Keratinocyte (primary cell): ENCODE data around the gene FTO. TPM values are rescaled to one million over a fixed set of nuclear protein-coding genes. Genes with fewer than 3 reads are reported as not detected.

ENCODE experiments used
- DNase-seq: peaks from one replicate; pipeline ENCODE4 v3.0.0-alpha.2; 2011; ENCODE audit warnings: low read depth, missing footprints, low spot score
- FAIRE-seq: peaks from 2 replicates; lab custom pipeline; 2011; peaks lifted over from hg19 to GRCh38; lab: Jason Lieb, UNC
- H2AFZ ChIP-seq: 2 replicates; pipeline ENCODE4 v1.6.0; 2012; ENCODE audit warnings: low read length, control low read depth, inconsistent platforms; ENCODE audit not compliant: control insufficient read depth
- H3K27ac ChIP-seq: 2 replicates; pipeline ENCODE4 v1.5.1; 2011; ENCODE audit warnings: low read length; ENCODE audit not compliant: control insufficient read depth, insufficient read depth
- H3K27me3 ChIP-seq: 3 replicates; pipeline ENCODE4 v1.6.0; 2011; ENCODE audit warnings: low read length; ENCODE audit not compliant: control insufficient read depth, insufficient read depth; ENCODE audit errors: extremely low read depth
- H3K36me3 ChIP-seq, 2 experiments: 2 replicates in 1 of 2; 3 replicates in 1 of 2; pipeline ENCODE4 v1.5.1; 2011; ENCODE audit warnings: low read length in 2 of 2, mild to moderate bottlenecking in 1 of 2; ENCODE audit not compliant: control insufficient read depth in 2 of 2, insufficient read depth in 2 of 2; ENCODE audit errors: extremely low read depth in 1 of 2
- H3K4me1 ChIP-seq: 3 replicates; pipeline ENCODE4 v1.5.1; 2011; ENCODE audit warnings: low read length; ENCODE audit not compliant: control insufficient read depth, insufficient read depth; ENCODE audit errors: extremely low read depth
- H3K4me2 ChIP-seq: 3 replicates; pipeline ENCODE4 v1.6.0; 2011; ENCODE audit warnings: low read depth, low read length; ENCODE audit not compliant: control insufficient read depth, insufficient read depth; ENCODE audit errors: extremely low read depth
- H3K4me3 ChIP-seq, 3 experiments: fragments of 200-600 bp in 1 of 3; sonication (generic) in 1 of 3; 2 replicates in 2 of 3; 3 replicates in 1 of 3; pipeline ENCODE4 v1.5.1; 2011 to 2016; ENCODE audit warnings: low read length in 3 of 3, mild to moderate bottlenecking in 3 of 3, control low read depth in 2 of 3, inconsistent platforms in 1 of 3, low read depth in 1 of 3, mixed read lengths in 1 of 3, mixed run types in 1 of 3, moderate library complexity in 1 of 3; ENCODE audit not compliant: control insufficient read depth in 2 of 3, insufficient read depth in 2 of 3; ENCODE audit errors: extremely low read depth in 1 of 3
- H3K79me2 ChIP-seq: 2 replicates; pipeline ENCODE4 v1.6.0; 2012; ENCODE audit warnings: low read length; ENCODE audit not compliant: control insufficient read depth, insufficient read depth
- H3K9ac ChIP-seq: 3 replicates; pipeline ENCODE4 v1.6.0; 2011; ENCODE audit warnings: low read length; ENCODE audit not compliant: control insufficient read depth, insufficient read depth; ENCODE audit errors: extremely low read depth
- H3K9me1 ChIP-seq: 3 replicates; pipeline ENCODE4 v1.6.0; 2011; ENCODE audit warnings: low read length; ENCODE audit not compliant: control insufficient read depth, insufficient read depth; ENCODE audit errors: extremely low read depth
- H3K9me3 ChIP-seq: 2 replicates; pipeline ENCODE4 v1.5.1; 2012; ENCODE audit warnings: low read depth, low read length; ENCODE audit not compliant: control insufficient read depth
- H4K20me1 ChIP-seq: 3 replicates; pipeline ENCODE4 v1.6.0; 2011; ENCODE audit warnings: low read length; ENCODE audit not compliant: control insufficient read depth, insufficient read depth; ENCODE audit errors: extremely low read depth
- EZH2 ChIP-seq: IDR thresholded peaks from one replicate; pipeline ENCODE4 v1.6.1; 2012; ENCODE audit warnings: inconsistent platforms, mild to moderate bottlenecking, low read length, moderate library complexity
- dilution Hi-C: fragments of 300-500 bp; cut with MboI; formaldehyde crosslinking; loops from one replicate; pipeline ENCODE4 v1.7.0; 2020; ENCODE audit warnings: low sequenced_read_pairs; ENCODE audit not compliant: extremely low pct_ligation_motif_present
- polyA plus RNA-seq, 5 experiments: library from polyadenylated mRNA; depleted of rRNA in 3 of 5; stranded (reverse) in 3 of 5; stranded (forward) in 1 of 5; unstranded in 1 of 5; fragments of >200 nt; gene quantifications; 1 replicate in 1 of 5; 2 replicates in 3 of 5; 3 replicates in 1 of 5; pipeline versions ENCODE4 v1.2.1 to v1.2.3, GENCODE V29; 2011 to 2012; ENCODE audit warnings: missing spikeins in 2 of 5, low read depth in 1 of 5, low replicate concordance in 1 of 5
- TF ChIP-seq, protein P1 (sequence below), 3 experiments: IDR thresholded peaks in 1 of 3; conservative IDR thresholded peaks in 1 of 3; optimal IDR thresholded peaks in 1 of 3; 2 replicates in 2 of 3; 3 replicates in 1 of 3; pipeline versions ENCODE3 to v1.5.1; 2011; ENCODE audit warnings: low read length in 3 of 3, mild to moderate bottlenecking in 3 of 3, moderate library complexity in 2 of 3, control low read depth in 1 of 3, inconsistent platforms in 1 of 3; ENCODE audit not compliant: insufficient read depth in 2 of 3; ENCODE audit errors: extremely low read depth in 1 of 3

Gene FTO
- polyA plus RNA-seq, 1 donor (not counting 4 experiments of a cell fraction or from before 2014, with no cell fraction given), result 56.4 TPM

- no peak overlapping the region for H2AFZ ChIP-seq
- H4K20me1 ChIP-seq, result no peaks in the 10 kb centered on the region
- H3K9ac ChIP-seq, result no peak overlapping the region
- dilution Hi-C loops, result no loop called here
- no peak overlapping the region for H3K4me3 ChIP-seq
- H3K79me2 ChIP-seq, result no peaks in the 10 kb centered on the region
- H3K27ac ChIP-seq, result no peak overlapping the region
- TF ChIP-seq, protein P1, sequence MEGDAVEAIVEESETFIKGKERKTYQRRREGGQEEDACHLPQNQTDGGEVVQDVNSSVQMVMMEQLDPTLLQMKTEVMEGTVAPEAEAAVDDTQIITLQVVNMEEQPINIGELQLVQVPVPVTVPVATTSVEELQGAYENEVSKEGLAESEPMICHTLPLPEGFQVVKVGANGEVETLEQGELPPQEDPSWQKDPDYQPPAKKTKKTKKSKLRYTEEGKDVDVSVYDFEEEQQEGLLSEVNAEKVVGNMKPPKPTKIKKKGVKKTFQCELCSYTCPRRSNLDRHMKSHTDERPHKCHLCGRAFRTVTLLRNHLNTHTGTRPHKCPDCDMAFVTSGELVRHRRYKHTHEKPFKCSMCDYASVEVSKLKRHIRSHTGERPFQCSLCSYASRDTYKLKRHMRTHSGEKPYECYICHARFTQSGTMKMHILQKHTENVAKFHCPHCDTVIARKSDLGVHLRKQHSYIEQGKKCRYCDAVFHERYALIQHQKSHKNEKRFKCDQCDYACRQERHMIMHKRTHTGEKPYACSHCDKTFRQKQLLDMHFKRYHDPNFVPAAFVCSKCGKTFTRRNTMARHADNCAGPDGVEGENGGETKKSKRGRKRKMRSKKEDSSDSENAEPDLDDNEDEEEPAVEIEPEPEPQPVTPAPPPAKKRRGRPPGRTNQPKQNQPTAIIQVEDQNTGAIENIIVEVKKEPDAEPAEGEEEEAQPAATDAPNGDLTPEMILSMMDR (optimal IDR thresholded peaks at IDR 0.05 in 1 of 3, IDR thresholded peaks at IDR 0.05 in 1 of 3, conservative IDR thresholded peaks at IDR 0.05 in 1 of 3; ENCODE audit: extremely low read depth in 1 of 3, insufficient read depth in 2 of 3, low read length in 3 of 3), result no peak
- TF ChIP-seq EZH2, result no peak
- no peaks in the 10 kb centered on the region for H3K4me1 ChIP-seq
- H3K9me3 ChIP-seq, result no peaks in the 10 kb centered on the region
- no peaks in the 10 kb centered on the region for H3K36me3 ChIP-seq
- FAIRE-seq, result no peak
- no peaks in the 10 kb centered on the region for H3K27me3 ChIP-seq
- no peak for DNase-seq
- H3K4me2 ChIP-seq, result no peak overlapping the region
- no peaks in the 10 kb centered on the region for H3K9me1 ChIP-seq
Measured at GRCh38 chr16:53999841-54000240, 295.9 kb downstream of the FTO start.

DNA sequence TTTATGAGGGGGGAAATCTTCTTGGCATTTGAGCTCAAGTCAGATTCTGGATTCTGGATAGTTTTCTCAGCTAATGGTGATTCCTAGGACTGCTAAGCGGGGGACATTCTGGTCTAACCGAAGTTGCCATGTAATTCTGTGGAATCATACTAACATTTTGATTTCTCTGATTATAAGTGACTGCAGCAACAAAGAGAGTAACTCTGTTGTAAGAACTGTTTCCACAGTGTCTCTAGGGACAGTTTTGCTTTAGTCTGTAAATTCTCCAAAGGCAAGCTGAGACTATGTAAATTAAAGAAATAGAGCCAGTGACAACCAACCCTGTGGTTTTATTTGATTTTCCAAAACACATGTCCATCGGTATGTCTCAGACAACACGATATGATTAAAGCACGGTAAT is 296.4 kb downstream of the FTO start:
- no peaks in the 10 kb centered on the region for H4K20me1 ChIP-seq
- H3K4me2 ChIP-seq, result no peak overlapping the region
- H3K36me3 ChIP-seq, result no peaks in the 10 kb centered on the region
- no peaks in the 10 kb centered on the region for H3K4me1 ChIP-seq
- dilution Hi-C loops, result no loop called here
- DNase-seq (no peak), FAIRE-seq (no peak)
- H3K27ac ChIP-seq, result no peak overlapping the region
- H3K27me3 ChIP-seq, result no peaks in the 10 kb centered on the region
- no peak overlapping the region for H2AFZ ChIP-seq
- H3K9me1 ChIP-seq, result no peaks in the 10 kb centered on the region
- H3K9me3 ChIP-seq, result no peaks in the 10 kb centered on the region
- no peak overlapping the region for H3K4me3 ChIP-seq
- no peaks in the 10 kb centered on the region for H3K79me2 ChIP-seq
- no peak for TF ChIP-seq EZH2
- TF ChIP-seq, protein P1 (optimal IDR thresholded peaks at IDR 0.05 in 1 of 3, IDR thresholded peaks at IDR 0.05 in 1 of 3, conservative IDR thresholded peaks at IDR 0.05 in 1 of 3; ENCODE audit: extremely low read depth in 1 of 3, insufficient read depth in 2 of 3, low read length in 3 of 3), result no peak
- H3K9ac ChIP-seq, result no peak overlapping the region
